GM18498 (cell line): Measurements from ENCODE around the gene FOXI1.
A peak's percentile ranks its signal among the peaks of the same experiment; 100 is the strongest.

Experiments used
- ATAC-seq: cut with Tn5 transposase; IDR thresholded peaks from one replicate; pipeline ENCODE4 v1.9.1; 2021; ENCODE audit warnings: mild to moderate bottlenecking, moderate library complexity; ENCODE audit not compliant: unreplicated experiment

FOXI1 gene

GRCh38 chr5:170148430-170149205 is 42.9 kb downstream of the FOXI1 start:
- no peak for ATAC-seq

GRCh38 chr5:170149206-170149515 is 43.5 kb downstream of the FOXI1 start:
- ATAC-seq, result no peak

- no peak for ATAC-seq
These were observed 45.0 kb downstream of the FOXI1 start for GRCh38 chr5:170150713-170151096.

- peak; percentile 60 for ATAC-seq
These were observed 45.6 kb downstream of the FOXI1 start for GRCh38 chr5:170151097-170151831.

GRCh38 chr5:170152767-170153166 is 47.1 kb downstream of the FOXI1 start:
- no peak for ATAC-seq

- ATAC-seq, result no peak
These were observed 48.6 kb downstream of the FOXI1 start for GRCh38 chr5:170154297-170154696.

- peak; percentile 58 for ATAC-seq
These were observed 49.0 kb downstream of the FOXI1 start for GRCh38 chr5:170154744-170155143.

- ATAC-seq, result no peak
These were observed 50.1 kb downstream of the FOXI1 start for GRCh38 chr5:170155771-170156170.

GRCh38 chr5:170159101-170159698 is 53.5 kb downstream of the FOXI1 start:
- no peak for ATAC-seq
